Testis (tissue), 2 donors: ENCODE data around the gene C10orf53.

Experiments used
- POLR2A ChIP-seq: fragments of 450-650 bp; IDR thresholded peaks from one replicate; pipeline ENCODE4 v1.6.1; 2017; ENCODE audit warnings: antibody characterized with exemption, mild to moderate bottlenecking, moderate library complexity
- TF ChIP-seq, protein P1 (sequence below), 3 experiments: fragments of 450-650 bp in 2 of 3; fragments of 200-600 bp in 1 of 3; sonication (generic) in 1 of 3; IDR thresholded peaks; one replicate each; pipeline ENCODE4 v1.5.1; 2016 to 2019; ENCODE audit warnings: antibody characterized with exemption in 3 of 3, mild to moderate bottlenecking in 2 of 3, moderate library complexity in 1 of 3

DNA sequence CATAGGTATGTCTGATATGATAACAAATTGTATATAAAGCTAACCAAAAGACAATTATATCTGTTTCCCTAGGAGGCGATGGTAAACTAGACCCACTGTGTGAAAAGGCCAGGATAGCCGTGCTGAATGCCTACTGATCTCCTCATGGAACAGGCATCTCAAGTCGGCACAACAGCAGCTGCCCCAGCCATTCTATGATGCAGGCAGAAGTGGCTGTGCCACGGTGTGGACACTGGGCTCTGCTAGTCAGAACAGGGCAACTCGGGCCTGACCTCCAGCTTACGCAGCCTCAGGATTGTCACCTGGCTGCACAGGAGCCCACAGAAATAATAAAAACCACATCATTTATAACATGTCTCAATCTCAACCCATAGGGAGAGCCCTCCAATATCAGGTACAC lies 15.0 kb downstream of the C10orf53 start:
- TF ChIP-seq, protein P1, sequence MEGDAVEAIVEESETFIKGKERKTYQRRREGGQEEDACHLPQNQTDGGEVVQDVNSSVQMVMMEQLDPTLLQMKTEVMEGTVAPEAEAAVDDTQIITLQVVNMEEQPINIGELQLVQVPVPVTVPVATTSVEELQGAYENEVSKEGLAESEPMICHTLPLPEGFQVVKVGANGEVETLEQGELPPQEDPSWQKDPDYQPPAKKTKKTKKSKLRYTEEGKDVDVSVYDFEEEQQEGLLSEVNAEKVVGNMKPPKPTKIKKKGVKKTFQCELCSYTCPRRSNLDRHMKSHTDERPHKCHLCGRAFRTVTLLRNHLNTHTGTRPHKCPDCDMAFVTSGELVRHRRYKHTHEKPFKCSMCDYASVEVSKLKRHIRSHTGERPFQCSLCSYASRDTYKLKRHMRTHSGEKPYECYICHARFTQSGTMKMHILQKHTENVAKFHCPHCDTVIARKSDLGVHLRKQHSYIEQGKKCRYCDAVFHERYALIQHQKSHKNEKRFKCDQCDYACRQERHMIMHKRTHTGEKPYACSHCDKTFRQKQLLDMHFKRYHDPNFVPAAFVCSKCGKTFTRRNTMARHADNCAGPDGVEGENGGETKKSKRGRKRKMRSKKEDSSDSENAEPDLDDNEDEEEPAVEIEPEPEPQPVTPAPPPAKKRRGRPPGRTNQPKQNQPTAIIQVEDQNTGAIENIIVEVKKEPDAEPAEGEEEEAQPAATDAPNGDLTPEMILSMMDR (IDR thresholded peaks at IDR 0.05), result no peak
- TF ChIP-seq POLR2A, result no peak
